Mucosa of descending colon (tissue), 3 donors: ENCODE measurements around the gene CLEC16A. TPM values are rescaled to one million over a fixed set of nuclear protein-coding genes. Genes with fewer than 3 reads are reported as not detected.

Experiments
- ATAC-seq: fragments of 200-7000 bp; cut with Tn5 transposase; one replicate; pipeline ENCODE4 v1.9.1; 2020; ENCODE audit warnings: mild to moderate bottlenecking, moderate library complexity
- DNase-seq, 3 donors: peaks; one replicate each; pipeline ENCODE4 v3.0.0-alpha.2; 2020
- H3K36me3 ChIP-seq: fragments of 200-600 bp; one replicate; pipeline ENCODE4 v1.8.0; 2021; ENCODE audit warnings: low read depth, mild to moderate bottlenecking
- H3K4me1 ChIP-seq: fragments of 200-600 bp; one replicate; pipeline ENCODE4 v1.8.0; 2021; ENCODE audit warnings: low read depth, mild to moderate bottlenecking
- H3K4me3 ChIP-seq: fragments of 200-600 bp; one replicate; pipeline ENCODE4 v1.8.0; 2021; ENCODE audit warnings: mild to moderate bottlenecking
- H3K9me3 ChIP-seq: fragments of 200-600 bp; one replicate; pipeline ENCODE4 v1.8.0; 2021; ENCODE audit warnings: mild to moderate bottlenecking
- CTCF ChIP-seq: fragments of 200-600 bp; IDR thresholded peaks from one replicate; pipeline ENCODE4 v1.8.0; 2022; ENCODE audit warnings: antibody characterized with exemption, mild to moderate bottlenecking
- intact Hi-C, 2 donors: fragments of 100-400 bp; cut with DNase I in 1 of 2; cut with micrococcal nuclease in 1 of 2; formaldehyde crosslinking; loops; one replicate each; pipeline versions ENCODE4 v1.11.0 to v1.11.1; 2022; cut with DNase I, micrococcal nuclease
- total RNA-seq, 3 donors: library from RNA; stranded (reverse); fragmentation: NEBNext Ultra II Directional in 2 of 3; extraction: Animal tissue kit (Norgen Biotek cat#: 25700) in 2 of 3; gene quantifications; one replicate each; pipeline versions ENCODE4 v1.2.1 to v1.2.4, GENCODE V29; 2021 to 2023
- donor health status: DM: no; HTN: no; CAD: no; lungs with moderate emphysema.
- donor health status: DM: no; HTN: no; CAD: no.
- donor health status: DM: no; HTN: yes; CAD: no.

Gene CLEC16A
- total RNA-seq, 3 donors from 2014 or later: 30.3 to 38.1 (median 37.1) TPM

GRCh38 chr16:11056090-11056992 is 112.0 kb downstream of the CLEC16A start:
- ATAC-seq (no peak), DNase-seq (no peak)
- TF ChIP-seq CTCF: no peak
- intact Hi-C loops: no loop called here
- Histone ChIP-seq H3K4me3 (no peak overlapping the region), H3K36me3 (no peaks in the 10 kb centered on the region), H3K4me1 (peaks cover 3% of the 10 kb centered on the region), H3K9me3 (no peaks in the 10 kb centered on the region)

- ATAC-seq (no peak), DNase-seq (no peak)
- no peak overlapping the region for H3K4me3 ChIP-seq
- intact Hi-C loops: no loop called here
- H3K9me3 ChIP-seq: no peaks in the 10 kb centered on the region
- no peaks in the 10 kb centered on the region for H3K36me3 ChIP-seq
- TF ChIP-seq CTCF: no peak
- H3K4me1 ChIP-seq: peaks cover 3% of the 10 kb centered on the region
These were observed 112.8 kb downstream of the CLEC16A start for GRCh38 chr16:11056993-11057649.

- no peaks in the 10 kb centered on the region for H3K9me3 ChIP-seq
- ATAC-seq (peak; percentile 75), DNase-seq (no peak)
- intact Hi-C loops: no loop called here
- H3K4me3 ChIP-seq: no peak overlapping the region
- no peaks in the 10 kb centered on the region for H3K36me3 ChIP-seq
- no peak for TF ChIP-seq CTCF
- H3K4me1 ChIP-seq: peaks cover 3% of the 10 kb centered on the region
These were observed 113.5 kb downstream of the CLEC16A start for GRCh38 chr16:11057711-11058345.

- DNase-seq (peak in 1 of 3 donors; percentile 21), ATAC-seq (peak; percentile 88)
- no peak overlapping the region for H3K4me3 ChIP-seq
- H3K9me3 ChIP-seq: no peaks in the 10 kb centered on the region
- H3K36me3 ChIP-seq: no peaks in the 10 kb centered on the region
- intact Hi-C loops: no loop called here
- peaks cover 3% of the 10 kb centered on the region for H3K4me1 ChIP-seq
- TF ChIP-seq CTCF: no peak
These were observed 114.5 kb downstream of the CLEC16A start for GRCh38 chr16:11058832-11059231.

GRCh38 chr16:11059588-11059987 is 115.2 kb downstream of the CLEC16A start:
- TF ChIP-seq CTCF: no peak

More at GRCh38 chr16:11059588-11059987, 115.2 kb downstream of the CLEC16A start:
- intact Hi-C loops: no loop called here
- H3K9me3 ChIP-seq: no peaks in the 10 kb centered on the region
- no peak for ATAC-seq
- H3K4me3 ChIP-seq: no peak overlapping the region
- no peak for DNase-seq
- H3K36me3 ChIP-seq: no peaks in the 10 kb centered on the region
- peaks cover 3% of the 10 kb centered on the region for H3K4me1 ChIP-seq
